GM12892 (cell line): ENCODE measurements around the gene MAB21L3.

ENCODE experiments used
- POLR2A ChIP-seq: IDR thresholded peaks from 2 replicates; pipeline ENCODE4 v1.6.1; 2011; ENCODE audit warnings: low read depth, low read length, control low read depth
- POLR2AphosphoS5 ChIP-seq: IDR thresholded peaks from 2 replicates; pipeline ENCODE4 v1.6.1; 2011; ENCODE audit warnings: low read depth, low read length, control low read depth

DNA sequence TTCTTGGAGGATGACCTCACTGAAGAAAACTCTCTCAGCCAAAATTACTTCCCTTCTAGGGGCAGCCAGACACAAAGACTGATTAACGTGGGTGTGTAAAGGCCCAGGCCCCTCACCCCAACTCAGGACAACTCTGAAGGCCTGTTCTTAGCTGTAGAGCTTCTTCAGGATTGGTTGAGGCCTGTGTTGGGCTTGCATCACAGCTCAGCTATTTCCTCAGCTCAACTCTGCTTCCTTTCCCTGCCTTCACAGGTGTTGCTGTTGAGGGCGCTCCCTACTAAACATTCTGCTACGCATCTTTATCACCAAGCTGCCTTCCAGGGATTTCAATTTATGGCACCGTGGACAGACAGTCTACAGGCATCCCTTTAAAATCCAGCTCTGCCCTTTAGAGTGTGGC lies 36.8 kb downstream of the MAB21L3 start:
- no peak for TF ChIP-seq POLR2A
- no peak for TF ChIP-seq POLR2AphosphoS5
